ENCODE data around the gene AUTS2. TPM values are rescaled to one million over a fixed set of nuclear protein-coding genes. Genes with fewer than 3 reads are reported as not detected.
A peak's percentile ranks its signal among the peaks of the same experiment; 100 is the strongest.

The AUTS2 gene
- total RNA-seq, 4 donors from 2014 or later = 14.9 to 27.2 (median 17.5) TPM

DNA sequence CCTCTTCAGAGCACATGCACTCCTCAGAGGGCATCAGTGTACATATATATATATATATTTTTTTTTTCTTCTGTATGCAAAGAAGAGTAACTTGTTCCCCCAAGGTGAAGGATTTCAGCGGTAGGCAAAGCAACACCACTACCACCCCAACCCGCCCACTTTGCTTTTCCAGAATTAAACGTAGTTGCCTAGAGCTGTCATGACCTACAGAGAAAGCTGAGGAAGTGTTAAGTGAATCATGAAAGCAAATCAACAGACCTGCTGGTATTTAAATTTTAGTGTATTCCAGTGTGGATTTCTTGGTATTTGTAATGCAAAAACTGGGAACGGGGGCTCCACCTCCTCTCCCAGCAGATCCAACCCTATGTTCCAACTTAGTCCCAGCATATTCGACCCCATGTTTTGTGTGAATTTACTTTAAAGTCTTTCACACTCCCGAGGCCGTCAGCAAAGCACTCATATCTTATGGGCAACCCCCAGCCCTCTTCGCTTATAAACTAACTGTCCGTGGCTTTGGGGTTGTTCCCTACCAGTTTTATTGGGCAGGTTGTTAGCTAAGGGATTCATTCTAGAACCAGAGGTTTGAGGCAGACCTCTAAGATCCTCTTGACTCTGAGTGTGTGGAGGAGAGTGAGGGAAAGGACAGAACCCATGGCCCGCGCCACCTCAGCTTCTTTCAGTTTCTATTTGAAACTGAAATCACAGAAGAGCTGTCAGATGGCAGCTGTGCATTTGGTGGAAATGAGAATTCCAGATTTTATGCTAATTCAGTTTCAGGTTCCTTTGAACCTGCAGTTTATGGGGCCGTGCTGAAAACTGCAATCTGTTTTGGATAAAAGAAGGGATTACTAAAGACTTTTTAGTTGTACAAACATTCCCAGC, 1083.4 kb downstream of the AUTS2 start:
- Histone ChIP-seq H3K27ac (no peak overlapping the region), H3K4me3 (replicated peaks in 1 of 3) (no peak overlapping the region), H3K4me1 (no peaks in the 10 kb centered on the region), H3K9me3 (no peaks in the 10 kb centered on the region), H3K36me3 (no peaks in the 10 kb centered on the region), H3K27me3 (no peaks in the 10 kb centered on the region)
- no peak for TF ChIP-seq POLR2A (IDR thresholded peaks at IDR 0.05)
- TF ChIP-seq, protein P1, sequence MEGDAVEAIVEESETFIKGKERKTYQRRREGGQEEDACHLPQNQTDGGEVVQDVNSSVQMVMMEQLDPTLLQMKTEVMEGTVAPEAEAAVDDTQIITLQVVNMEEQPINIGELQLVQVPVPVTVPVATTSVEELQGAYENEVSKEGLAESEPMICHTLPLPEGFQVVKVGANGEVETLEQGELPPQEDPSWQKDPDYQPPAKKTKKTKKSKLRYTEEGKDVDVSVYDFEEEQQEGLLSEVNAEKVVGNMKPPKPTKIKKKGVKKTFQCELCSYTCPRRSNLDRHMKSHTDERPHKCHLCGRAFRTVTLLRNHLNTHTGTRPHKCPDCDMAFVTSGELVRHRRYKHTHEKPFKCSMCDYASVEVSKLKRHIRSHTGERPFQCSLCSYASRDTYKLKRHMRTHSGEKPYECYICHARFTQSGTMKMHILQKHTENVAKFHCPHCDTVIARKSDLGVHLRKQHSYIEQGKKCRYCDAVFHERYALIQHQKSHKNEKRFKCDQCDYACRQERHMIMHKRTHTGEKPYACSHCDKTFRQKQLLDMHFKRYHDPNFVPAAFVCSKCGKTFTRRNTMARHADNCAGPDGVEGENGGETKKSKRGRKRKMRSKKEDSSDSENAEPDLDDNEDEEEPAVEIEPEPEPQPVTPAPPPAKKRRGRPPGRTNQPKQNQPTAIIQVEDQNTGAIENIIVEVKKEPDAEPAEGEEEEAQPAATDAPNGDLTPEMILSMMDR (IDR thresholded peaks at IDR 0.05) = no peak
- intact Hi-C loops (cut with DNase I) = no loop called here
- WGBS, 2 donors = 80 to 81% methylated on average over 12 of the region's 12 CpGs
- no peak for DNase-seq

DNA sequence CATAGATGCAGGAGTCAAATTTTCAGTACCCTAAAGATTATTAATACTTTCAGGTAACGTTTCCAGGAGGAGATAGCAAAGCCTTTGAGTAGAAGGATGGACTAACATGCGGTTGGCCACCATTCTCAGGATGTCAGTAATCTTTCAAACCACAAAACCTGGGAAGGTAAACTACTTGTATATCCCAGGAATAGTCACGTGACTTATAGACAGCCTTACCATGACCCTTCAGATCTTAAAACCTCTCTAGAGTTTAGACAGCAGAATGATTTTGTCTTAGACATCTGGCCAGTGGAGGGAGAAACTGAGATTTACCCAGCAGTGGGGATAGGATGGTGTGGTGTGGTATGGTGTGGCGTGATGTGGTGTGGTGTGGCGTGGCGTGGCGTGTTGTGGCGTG, 1085.9 kb downstream of the AUTS2 start:
- Histone ChIP-seq H3K27me3 (no peaks in the 10 kb centered on the region), H3K9me3 (no peaks in the 10 kb centered on the region), H3K4me3 (replicated peaks in 1 of 3) (no peak overlapping the region), H3K27ac (no peak overlapping the region), H3K36me3 (no peaks in the 10 kb centered on the region), H3K4me1 (no peaks in the 10 kb centered on the region)
- no peak for DNase-seq
- 97 to 98% methylated on average over 8 of the region's 8 CpGs for WGBS, 2 donors
- TF ChIP-seq, protein P1 (IDR thresholded peaks at IDR 0.05) = no peak
- no peak for TF ChIP-seq POLR2A (IDR thresholded peaks at IDR 0.05)
- intact Hi-C loops (cut with DNase I) = no loop called here

DNA sequence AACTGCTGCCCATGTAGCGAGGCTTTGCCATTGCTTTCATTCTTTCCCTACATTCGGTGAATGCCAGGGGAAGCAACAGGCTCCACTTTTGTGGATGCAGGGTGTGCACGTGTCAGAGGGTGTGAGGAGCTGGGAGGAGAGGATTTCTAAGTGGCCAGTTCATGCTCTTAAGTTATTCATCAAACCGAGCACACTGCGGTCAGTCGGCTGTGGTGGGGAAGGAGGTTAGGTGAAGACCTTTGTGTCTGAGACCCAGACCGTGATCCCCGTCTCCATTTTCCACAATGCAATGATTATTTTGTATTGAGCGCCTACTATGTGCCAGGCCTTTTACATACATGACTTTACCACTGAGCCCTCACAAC, 1095.0 kb downstream of the AUTS2 start:
- Histone ChIP-seq H3K27me3 (no peaks in the 10 kb centered on the region), H3K4me1 (peaks cover 0 to 3% of the 10 kb centered on the region in 2 donors), H3K4me3 (replicated peaks in 1 of 3) (peak overlapping the region in 2 of 3 donors; percentile 53 to 83), H3K9me3 (no peaks in the 10 kb centered on the region), H3K27ac (peak overlapping the region in 2 of 3 donors; percentile 58), H3K36me3 (no peaks in the 10 kb centered on the region)
- intact Hi-C loops (cut with DNase I) = no loop called here
- DNase-seq = peak; percentile 43 to 56
- no peak for TF ChIP-seq POLR2A (IDR thresholded peaks at IDR 0.05)
- TF ChIP-seq, protein P1 (IDR thresholded peaks at IDR 0.05) = no peak
- 55% methylated on average over 9 of the region's 9 CpGs for WGBS, 2 donors

DNA sequence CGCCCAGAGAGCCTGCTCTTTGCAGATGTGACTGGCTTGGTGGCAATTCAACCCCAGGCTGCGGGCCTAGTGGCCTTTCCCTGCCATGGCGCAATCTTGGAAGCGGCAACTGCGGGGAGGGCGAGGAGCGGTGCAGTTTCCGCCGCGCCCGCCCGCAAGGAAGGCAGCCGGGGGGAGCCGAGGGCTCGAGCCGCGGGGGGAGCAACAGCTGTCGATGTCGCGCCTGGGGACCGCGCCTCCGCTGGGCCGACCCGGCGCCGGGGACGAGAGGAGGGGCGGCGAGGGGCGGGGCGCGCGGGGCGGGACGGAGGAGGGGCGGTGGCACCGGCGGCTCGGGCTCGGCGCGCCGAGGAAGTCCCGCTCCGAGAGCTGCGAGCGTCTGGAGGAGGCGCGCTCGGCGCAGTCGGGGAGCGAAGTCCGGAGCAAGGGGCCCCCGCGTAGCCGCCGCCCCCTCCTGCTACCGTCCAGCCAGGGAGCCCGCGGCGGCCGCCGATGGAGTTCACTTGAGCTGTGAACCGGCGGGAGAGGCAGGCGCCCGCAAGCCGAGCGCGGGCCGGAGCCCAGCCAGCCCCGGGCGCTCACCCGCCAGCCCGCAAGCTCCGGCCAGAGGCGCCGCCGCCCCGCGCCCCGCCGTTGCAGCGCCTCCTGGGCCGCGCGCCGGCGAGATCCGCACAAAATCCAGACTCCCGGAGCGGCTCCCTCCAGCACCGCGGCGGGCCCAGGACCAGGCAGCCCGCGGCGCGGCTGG, 1095.6 kb downstream of the AUTS2 start:
- 3 to 4% methylated on average over 11 to 13 of the region's 101 CpGs for WGBS, 2 donors
- intact Hi-C loops (cut with DNase I) = no loop called here

More for the DNA sequence above, 1095.6 kb downstream of the AUTS2 start:
- peak overlapping the region in 2 of 3 donors; percentile 58 for H3K27ac ChIP-seq
- TF ChIP-seq POLR2A (IDR thresholded peaks at IDR 0.05) = peak in 1 of 2 donors; percentile 72
- TF ChIP-seq, protein P1 (IDR thresholded peaks at IDR 0.05) = peak in 2 of 6 experiments; percentile 9 to 16
- H3K4me3 ChIP-seq (replicated peaks in 1 of 3) = peak overlapping the region in 2 of 3 donors; percentile 53 to 83
- peaks cover 0 to 3% of the 10 kb centered on the region in 2 donors for H3K4me1 ChIP-seq
- DNase-seq = peak; percentile 62 to 65
- H3K36me3 ChIP-seq = no peaks in the 10 kb centered on the region
- no peaks in the 10 kb centered on the region for H3K9me3 ChIP-seq
- no peaks in the 10 kb centered on the region for H3K27me3 ChIP-seq

Measured in thyroid gland (tissue), 4 donors.